GM04503 (cell line): ENCODE results near the gene RND1.
"Not testable (repeated sequence)": the region's sequence is repeated elsewhere in the genome, so short reads cannot be mapped to it uniquely, and the experiment has no call there.

Experiments
- DNase-seq: peaks from one replicate; pipeline ENCODE4 v3.0.0-alpha.2; 2012; ENCODE audit warnings: low read depth

The RND1 gene

GRCh38 chr12:48865281-48866051 is at the start of gene RND1:
TSS of gene RND1 (minus strand) at chr12:48865870. CDS start at chr12:48865767, 103 bp downstream.
- DNase-seq, result no peak

GRCh38 chr12:48910196-48910595 is 44.5 kb upstream of the RND1 start:
- DNase-seq, result no peak

GRCh38 chr12:48909698-48910097 is 44.0 kb upstream of the RND1 start:
- DNase-seq, result not testable (repeated sequence)

GRCh38 chr12:48907245-48907644 is 41.6 kb upstream of the RND1 start:
- no peak for DNase-seq

GRCh38 chr12:48903982-48904411 is 38.3 kb upstream of the RND1 start:
- DNase-seq, result no peak

GRCh38 chr12:48903363-48903981 is 37.8 kb upstream of the RND1 start:
- no peak for DNase-seq

- no peak for DNase-seq
These were observed 35.6 kb upstream of the RND1 start for GRCh38 chr12:48901278-48901677.

GRCh38 chr12:48899651-48900050 is 34.0 kb upstream of the RND1 start:
- no peak for DNase-seq

GRCh38 chr12:48894271-48894670 is 28.6 kb upstream of the RND1 start:
- DNase-seq, result no peak

GRCh38 chr12:48890657-48891418 is 25.2 kb upstream of the RND1 start:
- no peak for DNase-seq

- no peak for DNase-seq
These were observed 24.0 kb upstream of the RND1 start for GRCh38 chr12:48889679-48890078.

- no peak for DNase-seq
These were observed 17.9 kb upstream of the RND1 start for GRCh38 chr12:48883305-48884161.

- no peak for DNase-seq
These were observed 17.3 kb upstream of the RND1 start for GRCh38 chr12:48882972-48883304.

GRCh38 chr12:48882315-48882687 is 16.6 kb upstream of the RND1 start:
- no peak for DNase-seq

- DNase-seq, result no peak
These were observed 16.1 kb upstream of the RND1 start for GRCh38 chr12:48881686-48882314.

GRCh38 chr12:48880647-48881046 is 15.0 kb upstream of the RND1 start:
- DNase-seq, result no peak

GRCh38 chr12:48878548-48878947 is 12.9 kb upstream of the RND1 start:
- DNase-seq, result no peak

GRCh38 chr12:48875944-48876515 is 10.4 kb upstream of the RND1 start:
- no peak for DNase-seq

- DNase-seq, result not testable (repeated sequence)
These were observed 7.9 kb upstream of the RND1 start for GRCh38 chr12:48873534-48873933.

- DNase-seq, result no peak
These were observed 7.4 kb upstream of the RND1 start for GRCh38 chr12:48873096-48873495.

- DNase-seq, result no peak
These were observed 3.5 kb upstream of the RND1 start for GRCh38 chr12:48869191-48869590.
